Ovary (tissue), 9 donors: ENCODE results near the gene FAM120B. TPM values are rescaled to one million over a fixed set of nuclear protein-coding genes. Genes with fewer than 3 reads are reported as not detected.

ENCODE experiments used
- DNase-seq, 5 donors: peaks; one replicate each; pipeline ENCODE4 v3.0.0-alpha.2; 2019 to 2020
- H3K27ac ChIP-seq, 2 donors: fragments of 200-600 bp; one replicate each; pipeline versions ENCODE4 v1.5.1 to v1.8.0; 2019 to 2022
- H3K27me3 ChIP-seq: fragments of 200-600 bp; one replicate; pipeline ENCODE4 v1.8.0; 2022
- H3K36me3 ChIP-seq: fragments of 200-600 bp; sonication (generic); one replicate; pipeline ENCODE4 v1.5.1; 2019
- H3K4me1 ChIP-seq: one replicate; pipeline ENCODE4 v1.8.1; 2013; ENCODE audit warnings: mild to moderate bottlenecking, moderate library complexity; ENCODE audit not compliant: insufficient read depth
- H3K4me3 ChIP-seq: fragments of 200-600 bp; sonication (generic); one replicate; pipeline ENCODE4 v1.5.1; 2017
- H3K9me3 ChIP-seq, 2 donors: fragments of 200-600 bp in 1 of 2; sonication (generic) in 1 of 2; one replicate each; pipeline versions ENCODE4 v1.5.1 to v1.8.1; 2013 to 2019; ENCODE audit warnings: mild to moderate bottlenecking in 1 of 2, moderate library complexity in 1 of 2
- EP300 ChIP-seq: sonication (generic); formaldehyde crosslinking; IDR thresholded peaks from one replicate; pipeline ENCODE4 v1.6.1; 2017; ENCODE audit warnings: antibody characterized with exemption
- POLR2A ChIP-seq: fragments of 450-650 bp; IDR thresholded peaks from one replicate; pipeline ENCODE4 v1.6.1; 2017; ENCODE audit warnings: antibody characterized with exemption, mild to moderate bottlenecking, moderate library complexity
- WGBS, 3 donors: extraction: QIAGEN DNeasy Blood & Tissue Kit in 1 of 3; methylation state at CpG; one replicate each; pipeline versions ENCODE4 v1.1.5 to v1.1.7; 2013 to 2017; 5-methylcytosine and 5-hydroxymethylcytosine counted together
- intact Hi-C, 4 donors: fragments of 100-400 bp; cut with DNase I; formaldehyde crosslinking; loops; one replicate each; pipeline versions ENCODE4 v1.11.0 to v1.15.1; 2022 to 2023
- polyA plus RNA-seq, 2 donors: library from polyadenylated mRNA; stranded (reverse); fragments of 200-250 nt in 1 of 2; fragments of 350-450 nt in 1 of 2; fragmentation: Illumina TruSeq in 1 of 2; extraction: RNeasy Lipid Tissue Mini Kit (QIAGEN cat#74804) in 1 of 2; gene quantifications; one replicate each; pipeline ENCODE4 v1.2.3, GENCODE V29; 2013 to 2014
- total RNA-seq, 7 donors: library from RNA; depleted of rRNA in 2 of 7; stranded (reverse); fragments of >200 nt in 2 of 7; fragmentation: NEBNext Ultra II Directional in 3 of 7; extraction: Animal tissue kit (Norgen Biotek cat#: 25700) in 3 of 7; gene quantifications; one replicate each; pipeline versions ENCODE4 v1.1.0 to v1.2.4, GENCODE V29; 2016 to 2023
- TF ChIP-seq, protein P1 (sequence below), 3 donors: fragments of 450-650 bp in 2 of 3; fragments of 200-600 bp in 1 of 3; IDR thresholded peaks; one replicate each; pipeline versions ENCODE4 v1.5.1 to v1.8.0; 2016 to 2022; ENCODE audit warnings: antibody characterized with exemption in 3 of 3, mild to moderate bottlenecking in 1 of 3
- donor health status: DM: no; HTN: no; CAD: no; lungs with moderate emphysema.
- donor health status: DM: no; HTN: no; CAD: no.
- donor health status: Bipolar disorder and iron deficiency.
- donor health status: DM: yes; HTN: yes; CAD: no.
- donor health status: DM: no; HTN: no; CAD: no.
- donor health status: DM: yes; HTN: yes; CAD: no.

Gene FAM120B
- total and polyA plus RNA-seq, 9 donors: 10.6 to 39.3 (median 28.4) TPM

DNA sequence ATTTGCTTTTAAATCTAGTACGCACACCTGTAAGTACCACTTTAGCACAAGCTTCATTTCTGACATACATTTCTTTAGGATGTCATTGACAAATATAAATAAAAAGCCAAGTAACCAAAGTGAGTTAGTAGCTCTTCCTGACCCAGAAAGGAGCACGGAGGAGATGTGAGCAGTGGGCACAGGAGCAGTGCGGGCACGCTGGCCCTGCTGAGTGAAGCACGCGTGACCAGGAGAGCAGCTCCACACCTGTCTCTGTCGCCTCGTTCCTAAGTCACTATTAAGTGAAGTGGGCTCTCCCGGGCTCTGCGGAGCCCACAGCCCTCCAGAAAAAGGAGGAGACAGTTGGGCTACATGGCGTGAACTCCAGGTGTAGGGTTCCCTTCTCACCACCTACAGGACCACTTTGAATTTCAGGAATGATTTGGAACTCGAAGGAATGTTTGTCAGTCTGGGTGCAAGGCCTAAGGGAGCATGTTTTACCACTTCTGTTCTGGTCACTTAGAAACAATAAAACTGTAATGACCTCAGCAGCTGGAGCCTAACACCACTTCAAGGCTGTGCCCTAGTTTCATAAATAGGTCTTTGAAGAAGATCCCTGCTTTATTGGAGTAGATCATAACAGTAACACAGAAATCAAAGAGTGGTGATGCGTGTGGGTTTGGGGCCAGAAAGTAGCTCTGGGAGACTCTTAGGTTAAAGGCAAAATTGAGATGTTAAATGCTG is 95.9 kb downstream of the FAM120B start:
- Histone ChIP-seq H3K4me3 (no peak overlapping the region), H3K9me3 (no peaks in the 10 kb centered on the region), H3K27me3 (no peaks in the 10 kb centered on the region), H3K36me3 (no peaks in the 10 kb centered on the region), H3K4me1 (peaks cover 2% of the 10 kb centered on the region), H3K27ac (no peak overlapping the region)
- no peak for DNase-seq
- TF ChIP-seq EP300 (no peak), POLR2A (no peak)
- TF ChIP-seq, protein P1, sequence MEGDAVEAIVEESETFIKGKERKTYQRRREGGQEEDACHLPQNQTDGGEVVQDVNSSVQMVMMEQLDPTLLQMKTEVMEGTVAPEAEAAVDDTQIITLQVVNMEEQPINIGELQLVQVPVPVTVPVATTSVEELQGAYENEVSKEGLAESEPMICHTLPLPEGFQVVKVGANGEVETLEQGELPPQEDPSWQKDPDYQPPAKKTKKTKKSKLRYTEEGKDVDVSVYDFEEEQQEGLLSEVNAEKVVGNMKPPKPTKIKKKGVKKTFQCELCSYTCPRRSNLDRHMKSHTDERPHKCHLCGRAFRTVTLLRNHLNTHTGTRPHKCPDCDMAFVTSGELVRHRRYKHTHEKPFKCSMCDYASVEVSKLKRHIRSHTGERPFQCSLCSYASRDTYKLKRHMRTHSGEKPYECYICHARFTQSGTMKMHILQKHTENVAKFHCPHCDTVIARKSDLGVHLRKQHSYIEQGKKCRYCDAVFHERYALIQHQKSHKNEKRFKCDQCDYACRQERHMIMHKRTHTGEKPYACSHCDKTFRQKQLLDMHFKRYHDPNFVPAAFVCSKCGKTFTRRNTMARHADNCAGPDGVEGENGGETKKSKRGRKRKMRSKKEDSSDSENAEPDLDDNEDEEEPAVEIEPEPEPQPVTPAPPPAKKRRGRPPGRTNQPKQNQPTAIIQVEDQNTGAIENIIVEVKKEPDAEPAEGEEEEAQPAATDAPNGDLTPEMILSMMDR (IDR thresholded peaks at IDR 0.05): no peak
- WGBS, 3 donors: 74 to 79% (median 76%) methylated on average over 13 of the region's 13 CpGs
- intact Hi-C loops: no loop called here

- TF ChIP-seq, protein P1 (IDR thresholded peaks at IDR 0.05): no peak
- TF ChIP-seq EP300 (no peak), POLR2A (no peak)
- Histone ChIP-seq H3K9me3 (no peaks in the 10 kb centered on the region), H3K27me3 (no peaks in the 10 kb centered on the region), H3K36me3 (no peaks in the 10 kb centered on the region), H3K4me1 (peaks cover 2% of the 10 kb centered on the region), H3K27ac (no peak overlapping the region), H3K4me3 (no peak overlapping the region)
- no peak for DNase-seq
- WGBS, 3 donors: 77 to 86% (median 85%) methylated on average over 3 of the region's 3 CpGs
- intact Hi-C loops: no loop called here
Observed at GRCh38 chr6:170403451-170403850, 96.9 kb downstream of the FAM120B start.

DNA sequence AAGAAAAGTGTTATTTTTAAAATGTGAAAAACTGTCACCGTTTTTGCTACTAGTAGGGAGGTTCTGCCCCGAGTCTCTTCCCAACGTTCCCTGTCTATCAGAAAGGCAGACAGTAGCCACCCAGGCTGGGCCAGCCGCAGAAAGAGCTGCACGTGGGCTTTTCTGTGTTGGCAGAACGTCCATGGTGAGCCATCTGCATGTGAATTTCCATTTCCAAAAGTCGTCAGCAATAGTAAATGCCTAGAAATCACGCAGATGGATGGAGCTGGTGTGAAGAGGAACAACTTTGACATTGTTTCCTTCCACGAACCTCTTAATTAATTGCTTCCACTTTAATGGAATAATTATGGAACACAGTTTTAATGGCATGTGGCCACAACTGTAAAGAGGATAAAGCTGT is 97.5 kb downstream of the FAM120B start:
- 71 to 75% (median 72%) methylated on average over 9 of the region's 9 CpGs for WGBS, 3 donors

GRCh38 chr6:170404697-170405096 is 98.1 kb downstream of the FAM120B start:
- no peak overlapping the region for H3K4me3 ChIP-seq
- TF ChIP-seq EP300 (no peak), POLR2A (no peak)
- TF ChIP-seq, protein P1 (IDR thresholded peaks at IDR 0.05): no peak
- 84 to 85% (median 84%) methylated on average over 6 of the region's 6 CpGs for WGBS, 3 donors
- H3K27me3 ChIP-seq: no peaks in the 10 kb centered on the region
- no peaks in the 10 kb centered on the region for H3K9me3 ChIP-seq
- intact Hi-C loops: no loop called here
- H3K4me1 ChIP-seq: peaks cover 2% of the 10 kb centered on the region
- DNase-seq: no peak
- no peaks in the 10 kb centered on the region for H3K36me3 ChIP-seq
- no peak overlapping the region for H3K27ac ChIP-seq

More for the DNA sequence above, 97.5 kb downstream of the FAM120B start:
- Histone ChIP-seq H3K27me3 (no peaks in the 10 kb centered on the region), H3K4me3 (no peak overlapping the region), H3K27ac (no peak overlapping the region), H3K4me1 (peaks cover 2% of the 10 kb centered on the region), H3K36me3 (no peaks in the 10 kb centered on the region), H3K9me3 (no peaks in the 10 kb centered on the region)
- TF ChIP-seq, protein P1 (IDR thresholded peaks at IDR 0.05): no peak
- TF ChIP-seq POLR2A (no peak), EP300 (no peak)
- intact Hi-C loops: no loop called here
- DNase-seq: no peak
